NCI-H82 treated with DMSO at 0.1 percent for 48 hours (cell line): Measurements from ENCODE around the gene MAP1S.

ENCODE experiments used
- DNase-seq: peaks from one replicate; lab custom pipeline; 2025; ENCODE audit not compliant: unreplicated experiment; lab: John Stamatoyannopoulos, UW

MAP1S gene

DNA sequence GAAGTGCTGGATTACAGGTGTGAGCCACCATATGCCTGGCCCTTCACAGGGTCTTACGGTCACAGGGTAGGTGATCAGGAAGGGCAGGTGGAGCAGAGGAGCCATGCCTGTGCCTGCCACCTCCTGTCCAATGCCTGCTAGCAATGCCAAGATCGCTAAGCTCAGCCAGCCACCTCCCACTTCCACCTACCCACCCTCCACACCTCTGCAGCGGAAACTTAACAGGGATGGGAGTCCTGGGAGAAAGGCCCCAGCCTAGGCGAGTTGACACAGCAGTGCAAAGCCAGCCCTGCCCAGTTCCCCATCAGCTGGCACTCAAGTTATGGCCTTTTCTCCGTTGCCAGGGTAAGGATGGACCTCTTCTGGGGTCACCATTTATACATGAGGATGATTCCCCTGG, 16.1 kb downstream of the MAP1S start:
- DNase-seq, result no peak

DNA sequence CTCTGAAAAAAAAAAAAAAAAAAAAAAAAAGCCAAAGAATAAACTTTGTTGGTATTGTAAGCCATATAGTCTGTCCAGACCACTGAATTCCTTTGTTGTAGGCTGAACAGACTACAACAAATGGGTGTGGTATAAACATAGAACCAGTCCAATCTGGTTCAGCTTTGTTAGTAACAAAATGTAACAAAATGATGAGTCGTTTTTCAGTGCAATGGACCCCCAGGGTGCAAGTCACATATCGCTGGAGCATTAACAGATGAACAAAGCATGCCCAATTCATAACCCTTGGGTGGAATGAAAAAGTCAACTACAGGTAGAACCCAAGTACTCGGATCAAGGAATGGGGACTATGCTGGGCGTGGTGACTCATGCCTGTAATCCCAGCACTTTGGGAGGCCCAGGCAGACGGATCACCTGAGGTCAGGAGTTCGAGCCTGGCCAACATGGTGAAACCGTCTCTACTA, 18.4 kb downstream of the MAP1S start:
- no peak for DNase-seq

DNA sequence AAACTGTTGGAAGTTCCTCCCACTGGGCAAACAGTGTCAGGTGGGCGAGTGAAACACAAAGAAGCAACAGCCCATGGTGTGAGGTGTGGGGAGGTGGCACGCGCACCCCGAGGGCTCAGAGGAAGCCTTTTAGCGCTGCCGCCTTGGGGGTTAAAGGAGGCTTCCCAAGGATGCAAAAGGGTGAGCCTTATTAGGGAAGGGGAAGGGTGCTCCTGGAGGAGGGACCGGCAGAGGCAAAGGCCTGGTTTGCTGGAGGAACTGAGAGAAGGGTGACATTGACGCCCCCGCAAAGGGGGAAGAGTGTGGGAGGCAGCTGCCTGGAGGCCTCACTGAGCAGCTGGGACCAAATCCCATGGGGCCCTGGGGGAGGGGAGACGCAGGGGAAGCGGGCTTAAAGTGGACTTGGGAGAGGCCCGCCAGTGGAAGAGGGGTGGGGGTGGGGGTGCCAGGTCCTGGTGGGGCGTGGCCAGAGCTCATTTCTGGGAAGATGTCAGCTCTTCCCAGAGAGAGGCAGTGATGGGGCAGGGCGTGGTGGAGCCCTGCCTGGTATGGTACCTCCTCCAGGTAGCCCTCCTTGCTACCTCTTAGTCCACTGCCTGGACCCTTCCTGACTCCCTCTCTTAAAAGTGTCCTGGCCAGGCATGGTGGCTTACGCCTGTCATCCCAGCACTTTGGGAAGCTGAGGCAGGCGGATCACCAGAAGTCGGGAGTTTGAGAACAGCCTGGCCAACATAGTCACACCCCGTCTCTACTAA, 20.0 kb downstream of the MAP1S start:
- DNase-seq, result peak; percentile 94

DNA sequence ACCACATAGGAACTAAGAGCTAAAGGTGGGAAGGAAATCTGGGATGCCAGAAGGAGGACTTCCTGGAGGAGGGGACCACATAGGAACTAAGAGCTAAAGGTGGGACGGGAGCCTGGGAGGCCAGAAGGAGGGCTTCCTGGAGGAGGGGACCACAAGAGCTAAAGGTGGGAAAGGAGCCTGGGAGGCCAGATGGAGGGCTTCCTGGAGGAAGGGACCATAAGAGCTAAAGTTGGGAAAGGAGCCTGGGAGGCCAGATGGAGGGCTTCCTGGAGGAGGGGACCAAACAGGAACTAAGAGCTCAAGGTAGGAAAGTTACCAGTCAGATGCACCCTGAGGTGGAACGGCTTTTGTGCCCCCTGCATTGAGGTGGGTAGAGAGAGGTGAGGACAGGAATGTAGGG, 22.2 kb downstream of the MAP1S start:
- no peak for DNase-seq

DNA sequence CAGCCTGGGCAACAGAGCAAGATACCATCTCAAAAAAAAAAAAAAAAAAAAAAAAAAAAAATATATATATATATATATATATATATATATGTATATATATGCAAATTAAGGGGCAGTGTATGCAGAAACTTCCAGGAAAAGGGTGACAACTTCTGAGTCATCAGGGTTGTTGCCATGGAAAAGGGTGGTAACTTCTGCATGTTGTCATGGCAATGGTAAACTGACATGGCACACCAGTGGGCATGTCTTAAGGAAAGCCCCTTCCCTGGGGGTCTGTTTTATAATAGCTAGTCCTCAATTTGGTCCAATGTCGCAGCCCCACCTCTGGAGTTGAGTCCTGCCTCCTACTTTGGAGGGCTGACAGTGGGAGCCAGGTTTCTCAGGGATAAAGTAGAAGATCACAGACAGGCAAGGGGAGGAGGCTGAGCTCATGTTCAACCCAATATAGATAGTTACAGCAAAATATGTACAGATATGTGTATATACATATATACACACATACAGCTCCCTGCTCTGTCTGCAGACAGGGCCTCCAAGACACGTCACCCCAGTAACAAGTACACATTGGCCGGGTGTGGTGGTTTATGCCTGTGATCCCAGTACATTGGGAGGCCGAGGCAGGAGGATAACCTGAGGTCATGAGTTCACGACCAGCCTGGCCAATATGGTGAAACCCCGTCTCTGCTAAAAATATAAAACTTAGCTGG, 24.7 kb downstream of the MAP1S start:
- DNase-seq, result no peak

DNA sequence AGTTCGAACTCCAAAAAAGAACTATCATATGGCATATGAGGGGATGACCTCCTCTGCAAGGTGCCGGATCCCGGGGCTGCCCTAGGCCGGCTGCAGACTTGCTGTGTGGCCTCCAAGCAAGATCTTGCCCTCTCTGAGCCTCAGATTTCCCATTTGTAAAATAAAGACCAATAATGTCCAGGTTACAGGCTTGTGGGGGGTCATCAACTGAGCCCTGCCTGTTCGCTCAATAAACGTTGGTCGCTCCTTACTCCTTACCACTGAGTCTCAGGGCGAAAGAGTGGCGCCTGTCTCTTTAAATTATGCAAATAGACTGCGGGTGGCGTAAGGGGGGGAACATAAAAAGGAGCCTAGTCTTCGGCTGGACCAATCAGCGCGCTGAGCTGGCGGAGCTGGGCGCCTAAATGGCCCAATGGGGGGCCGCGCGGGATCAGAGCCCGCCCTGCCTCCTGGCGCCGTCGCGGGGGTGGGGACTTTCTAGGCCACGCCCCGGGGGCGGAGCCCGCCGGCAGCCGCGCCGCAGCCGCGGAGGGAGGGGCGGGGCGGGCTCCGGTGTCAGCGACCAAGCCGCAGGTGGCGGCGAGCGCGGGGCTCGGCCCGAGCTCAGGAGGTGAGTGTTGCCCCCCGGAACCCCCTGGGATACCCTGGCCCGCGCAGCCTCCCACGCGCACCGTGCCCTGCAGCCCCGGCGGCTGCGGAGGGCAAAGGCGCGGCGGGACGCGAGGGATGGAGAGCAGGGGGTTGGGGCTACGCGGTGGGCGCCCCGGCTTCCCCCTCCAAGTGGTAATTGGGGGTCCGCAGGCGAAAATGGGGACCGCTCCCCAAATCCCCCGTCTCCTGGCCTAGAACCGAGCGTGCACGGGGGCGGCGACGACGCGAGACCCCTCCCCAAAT, 28.2 kb downstream of the MAP1S start:
- DNase-seq, result peak; percentile 95

DNA sequence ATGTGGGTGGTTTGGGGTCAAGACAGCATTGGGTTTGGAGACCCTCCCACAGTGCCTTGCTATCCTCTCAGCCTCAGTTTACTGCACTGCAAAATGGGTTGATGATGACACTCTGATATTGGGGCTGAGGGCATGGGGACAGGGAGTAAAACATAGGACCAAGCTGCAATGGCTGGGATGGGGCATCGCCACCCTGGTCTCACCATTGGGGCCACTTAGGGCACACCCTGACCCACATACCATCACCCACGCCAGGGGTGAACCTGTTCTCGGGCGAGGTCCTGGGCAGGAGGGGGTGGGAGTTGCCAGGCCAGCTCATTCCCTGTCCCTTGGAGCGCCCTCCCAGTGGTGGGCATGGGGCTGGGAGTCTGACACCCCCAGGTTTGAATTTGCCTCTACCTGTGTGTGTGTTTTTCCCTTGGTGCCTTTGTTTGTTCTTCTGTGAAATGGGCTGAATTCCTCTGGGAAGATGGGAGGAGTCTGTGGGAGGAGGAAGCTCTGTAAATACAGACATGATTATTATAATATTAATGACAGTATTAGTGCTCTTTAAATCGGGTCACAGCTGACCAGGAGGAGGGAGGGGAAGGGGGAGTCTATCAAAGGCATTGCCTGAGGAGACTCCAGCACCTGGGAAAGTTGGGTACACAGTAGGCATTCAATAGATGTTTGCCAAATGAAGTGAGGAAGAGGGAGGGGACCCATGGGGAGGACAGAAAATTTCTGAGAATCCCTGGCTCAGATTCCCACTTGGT, 29.8 kb downstream of the MAP1S start:
- DNase-seq, result no peak

DNA sequence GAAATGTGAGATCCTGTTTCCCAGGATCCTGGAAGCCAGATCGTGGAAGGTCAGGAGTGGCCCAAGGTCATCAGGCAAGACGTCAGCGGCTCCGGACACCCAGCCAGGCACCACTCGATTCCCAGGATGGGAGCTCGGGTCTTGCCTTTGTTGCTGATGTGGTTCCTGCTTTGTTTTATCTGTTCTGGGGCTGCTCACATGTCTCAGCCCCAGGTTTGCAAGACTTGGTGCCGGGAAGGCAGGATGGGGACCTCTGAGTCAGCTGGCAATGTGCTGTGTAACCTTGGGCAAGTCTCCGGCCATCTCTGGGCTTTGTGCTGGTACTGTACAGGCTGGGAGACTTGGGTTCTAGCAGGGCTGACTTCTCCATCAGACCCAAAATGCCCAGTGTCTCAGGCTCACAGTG, 30.6 kb downstream of the MAP1S start:
- no peak for DNase-seq

DNA sequence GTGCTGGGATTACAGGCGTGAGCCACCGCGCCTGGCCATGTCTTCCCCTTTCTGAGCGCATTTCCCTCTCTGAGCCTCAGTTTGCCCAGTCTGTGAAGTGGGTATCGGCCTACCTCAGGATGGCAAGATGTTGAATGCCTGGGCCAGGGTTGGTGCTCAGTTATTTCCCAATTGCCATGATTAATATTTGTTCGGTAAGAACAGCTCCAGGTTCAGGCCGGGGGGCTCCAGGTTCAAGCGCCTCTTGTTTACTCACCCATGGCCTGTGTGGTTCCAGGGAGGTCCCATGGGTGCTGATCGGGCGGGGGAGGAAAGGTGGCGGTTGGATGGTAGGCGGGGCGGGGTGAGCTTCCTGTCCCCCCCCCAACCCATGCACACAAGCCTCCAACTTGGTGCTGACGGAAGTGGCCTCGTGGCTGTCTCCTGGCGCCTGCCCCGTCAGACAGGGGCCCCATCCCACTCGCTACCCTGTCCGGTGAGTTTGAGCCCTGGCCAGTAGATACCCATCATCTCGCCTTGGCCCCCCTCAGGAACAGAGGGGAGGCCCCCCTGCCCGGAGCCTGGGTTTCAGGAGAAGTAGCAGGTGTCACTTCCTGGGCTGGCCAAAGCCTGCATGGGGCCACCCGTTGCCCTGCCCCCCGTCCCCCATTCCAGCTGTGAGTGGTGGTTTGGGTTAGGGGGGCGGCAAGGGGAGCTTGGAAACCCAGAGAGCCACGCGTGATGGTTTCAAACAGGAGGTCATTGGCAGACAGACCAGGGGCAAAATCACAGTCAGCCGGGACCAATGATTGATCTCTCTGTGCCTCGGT, 32.0 kb downstream of the MAP1S start, which contains the start of gene FCHO1:
FCHO1 (plus strand) TSS at position 375 of the 809 bp plus-strand sequence. CDS start 3,688 bp downstream, outside the sequence.
- DNase-seq, result no peak

DNA sequence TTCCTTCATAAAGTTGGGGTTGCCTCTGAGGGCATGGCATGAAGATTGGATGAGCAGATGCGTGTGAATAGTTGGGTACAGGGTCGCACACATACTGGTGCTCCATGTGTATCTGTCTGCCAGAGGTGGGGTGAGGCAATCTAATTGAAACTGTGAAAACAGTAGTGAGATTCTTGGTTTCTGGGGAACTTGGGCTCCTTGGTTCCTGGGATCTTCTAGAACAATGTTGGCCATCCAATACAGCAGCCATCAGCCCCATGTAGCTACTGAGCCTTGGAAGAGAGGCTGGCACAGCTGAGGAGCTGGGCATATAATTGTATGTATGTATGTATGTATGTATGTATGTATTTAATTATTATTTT, 32.6 kb downstream of the MAP1S start:
- DNase-seq, result no peak

DNA sequence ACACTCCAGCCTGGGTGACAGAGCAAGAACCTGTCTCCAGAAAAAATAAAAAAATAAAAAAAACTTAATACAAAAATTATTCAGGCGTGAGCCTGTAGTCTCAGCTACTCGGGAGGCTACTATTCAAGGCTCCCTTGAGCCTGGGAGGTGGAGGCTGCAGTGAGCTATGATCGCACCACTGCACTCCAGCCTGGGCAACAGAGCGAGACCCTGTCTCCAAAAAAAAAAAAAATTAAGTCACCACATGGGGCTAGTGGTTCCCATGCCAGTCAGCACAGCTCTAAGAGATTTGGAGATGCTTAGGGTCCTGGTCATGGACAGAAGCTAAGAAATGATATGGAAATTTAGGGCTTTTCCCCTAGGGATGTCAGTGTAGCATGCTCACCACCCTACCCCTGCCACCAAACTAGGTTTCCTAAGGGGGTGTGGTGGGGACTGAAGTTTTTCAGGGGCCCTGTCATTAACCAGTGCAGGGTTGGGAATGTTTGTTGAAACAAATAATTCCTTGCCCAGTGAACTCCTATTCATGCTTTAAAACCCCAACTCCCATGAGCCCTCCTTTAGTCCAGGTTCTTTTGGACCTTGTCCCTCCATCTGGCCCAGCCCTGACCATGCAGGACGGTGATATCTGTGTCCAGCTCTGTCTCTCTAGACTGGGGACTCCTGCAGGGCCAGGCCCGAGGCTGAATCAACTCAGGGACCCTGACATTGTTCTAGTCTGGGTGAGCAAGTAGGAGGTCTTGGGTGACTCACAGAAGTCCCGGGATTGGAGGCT, 33.8 kb downstream of the MAP1S start:
- DNase-seq, result no peak

DNA sequence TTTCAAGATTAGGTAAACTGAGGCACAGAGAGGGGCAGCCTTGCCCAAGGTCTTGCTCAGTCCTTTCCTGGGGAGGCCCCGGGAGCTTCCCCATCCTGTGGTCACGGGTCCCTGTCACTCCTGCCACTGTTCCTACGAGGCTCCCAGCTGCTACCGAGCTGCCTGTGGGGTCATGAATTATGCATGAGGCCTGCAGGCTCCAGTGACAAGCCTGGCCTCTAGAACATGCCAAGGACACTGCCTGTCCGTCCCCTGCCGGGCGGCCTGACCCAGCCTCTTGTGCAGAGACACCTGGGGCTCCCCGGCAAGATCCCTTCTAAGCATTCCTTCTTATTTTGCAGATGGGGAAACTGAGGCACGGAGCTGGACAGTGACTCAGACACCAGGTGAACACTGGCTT, 34.7 kb downstream of the MAP1S start:
- no peak for DNase-seq

DNA sequence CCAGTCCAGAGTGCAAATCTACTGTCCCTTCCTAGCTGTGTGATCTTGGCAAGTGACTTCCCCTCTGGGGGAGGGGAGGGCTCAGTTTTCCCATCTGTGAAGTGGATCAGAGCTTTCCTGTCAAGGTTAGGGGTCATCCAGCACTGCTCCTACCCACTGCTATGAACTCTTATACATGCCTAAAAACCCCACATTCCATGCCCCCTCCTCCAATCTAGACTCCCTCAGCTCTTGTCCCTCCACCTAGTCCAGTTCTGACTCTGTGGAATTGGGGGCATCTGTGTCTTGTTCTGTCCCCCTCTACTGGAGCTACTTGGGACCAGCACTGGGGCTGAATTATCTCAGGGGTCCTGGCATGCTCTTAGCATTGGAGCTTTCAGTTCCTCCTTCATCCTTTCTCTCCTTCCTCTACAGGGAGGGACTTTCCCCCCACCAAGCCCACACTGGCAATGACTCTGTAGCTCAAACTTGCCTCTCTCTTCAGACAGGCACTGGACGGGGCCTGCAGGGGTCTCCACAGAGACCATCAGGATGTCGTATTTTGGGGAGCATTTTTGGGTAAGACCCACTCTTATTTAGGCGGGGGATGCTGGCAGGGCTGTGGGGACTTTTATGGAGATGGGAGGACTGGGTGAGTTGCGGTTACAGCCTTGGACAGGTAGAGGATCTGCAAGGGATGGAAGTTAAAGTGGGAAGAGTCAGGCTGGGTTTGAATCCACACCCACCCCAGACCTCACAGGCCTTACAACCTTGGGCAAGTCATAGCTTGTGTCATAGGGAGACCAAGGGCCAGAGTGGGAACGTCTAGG, 35.6 kb downstream of the MAP1S start:
- no peak for DNase-seq

DNA sequence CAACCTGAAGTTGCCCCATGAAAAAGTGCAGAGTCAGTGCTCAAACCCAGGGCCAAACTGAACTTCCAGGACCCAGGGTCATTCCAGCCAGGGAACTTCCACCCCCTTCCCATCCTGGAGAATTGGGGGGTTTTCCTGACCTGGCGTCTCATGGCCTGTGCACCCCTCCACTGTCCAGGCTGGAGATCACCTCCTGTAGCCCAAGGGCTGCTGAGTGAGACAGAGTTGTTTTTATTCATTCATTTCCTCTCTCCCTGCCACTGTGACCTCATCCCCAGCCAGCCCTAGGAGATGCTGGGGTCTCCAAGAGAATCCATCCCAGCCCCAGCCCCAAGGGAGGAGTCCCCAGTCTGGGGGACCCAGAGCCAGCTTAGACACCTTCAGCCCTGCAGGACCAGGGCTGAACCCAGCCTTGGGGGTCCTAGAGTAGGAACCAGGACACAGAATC, 36.2 kb downstream of the MAP1S start:
- DNase-seq, result no peak

DNA sequence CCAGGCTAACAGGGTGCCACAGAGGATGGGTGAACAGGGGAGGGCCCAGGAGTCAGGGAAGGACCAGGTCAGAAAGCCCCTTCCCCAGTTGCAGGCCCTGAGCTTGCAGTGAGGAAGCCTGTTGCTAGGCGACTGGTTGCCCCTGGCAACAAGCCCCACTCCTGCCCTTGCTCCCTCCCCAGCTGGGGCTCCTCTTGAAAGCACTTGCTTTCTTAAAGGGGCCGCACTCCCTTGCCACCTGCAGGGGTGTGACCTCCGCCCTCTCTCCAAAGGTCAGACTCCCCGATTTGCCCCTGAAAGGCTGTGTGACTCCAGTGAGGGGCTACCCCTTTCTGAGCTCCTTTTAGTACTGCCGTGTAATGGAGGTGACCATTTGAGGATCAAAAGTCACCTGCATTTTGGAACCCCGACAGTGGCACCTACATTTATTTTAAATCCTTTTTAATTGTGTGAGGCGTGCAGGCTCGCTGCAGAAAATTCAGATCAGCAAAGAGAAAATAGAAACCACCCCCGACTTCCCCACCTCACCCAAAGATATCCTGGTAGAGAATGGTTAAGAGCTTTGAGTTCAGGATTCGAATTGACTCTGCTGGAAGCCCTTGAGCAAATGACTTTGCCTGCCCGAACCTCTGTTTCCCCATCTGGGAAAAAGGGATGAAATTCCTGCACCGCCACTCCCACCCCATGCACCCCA, 36.8 kb downstream of the MAP1S start:
- peak; percentile 43 for DNase-seq

DNA sequence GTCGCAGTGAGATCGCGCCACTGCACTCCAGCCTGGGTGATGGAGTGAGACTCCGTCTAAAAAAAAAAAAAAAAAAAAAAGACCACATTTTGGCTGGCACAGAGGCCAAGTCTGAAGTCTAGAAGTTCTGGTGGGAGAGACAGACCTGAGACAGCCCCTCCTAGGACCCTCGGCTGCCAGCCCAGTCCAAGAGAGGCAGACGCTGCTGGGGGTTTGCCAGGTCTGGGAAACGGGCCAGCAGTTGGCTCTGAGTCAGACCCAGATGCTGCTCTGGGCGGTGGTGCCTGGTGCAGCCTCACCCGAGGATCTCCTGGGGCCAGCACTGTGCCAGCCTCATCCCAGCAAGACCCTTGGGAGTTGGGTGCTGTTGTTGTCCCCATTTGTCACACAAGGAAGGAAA, 37.8 kb downstream of the MAP1S start:
- DNase-seq, result no peak

DNA sequence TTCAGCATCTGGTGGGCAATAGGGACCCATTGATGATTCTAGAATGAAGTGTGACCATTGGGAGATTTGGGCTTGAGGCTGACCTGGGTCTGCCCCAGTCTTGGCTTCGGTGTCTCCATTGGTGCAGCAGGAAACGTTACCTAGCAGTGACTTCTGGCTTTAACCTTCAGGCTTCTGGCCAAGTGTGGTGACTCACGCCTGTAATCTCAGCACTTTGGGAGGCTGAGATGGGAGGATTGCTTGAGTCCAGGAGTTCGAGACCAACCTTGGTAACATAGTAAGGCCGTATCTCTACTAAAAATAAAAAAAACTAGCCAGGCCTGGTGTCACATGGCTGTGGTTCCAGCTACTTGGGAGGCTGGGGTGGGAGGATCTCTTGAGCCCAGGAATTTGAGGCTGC, 39.2 kb downstream of the MAP1S start:
- DNase-seq, result no peak

DNA sequence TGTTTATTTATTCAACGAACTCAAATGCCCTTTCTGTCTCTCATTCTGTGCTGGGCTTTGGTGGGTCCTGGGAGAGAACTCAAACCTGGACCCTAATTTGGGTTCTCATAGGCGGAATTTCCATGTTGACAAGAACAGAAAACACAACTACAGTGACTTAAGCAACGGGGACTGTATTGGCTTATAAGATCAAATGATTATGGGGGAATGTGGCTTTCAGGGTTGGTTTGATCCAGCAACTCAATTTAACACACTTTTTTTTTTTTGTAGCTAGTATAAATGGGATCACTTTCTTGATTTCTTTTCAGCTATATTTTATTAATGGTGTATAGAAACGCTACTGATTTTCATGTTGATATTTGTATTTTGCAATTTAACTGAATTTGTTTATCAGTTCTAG, 41.9 kb downstream of the MAP1S start:
- DNase-seq, result no peak
